HG03060 (cell line): ENCODE results near the gene RBM47.

ENCODE experiments used
- ATAC-seq: cut with Tn5 transposase; IDR thresholded peaks from one replicate; pipeline ENCODE4 v1.9.1; 2021; ENCODE audit warnings: low read depth, moderate number of reproducible peaks; ENCODE audit not compliant: unreplicated experiment

Gene RBM47

DNA sequence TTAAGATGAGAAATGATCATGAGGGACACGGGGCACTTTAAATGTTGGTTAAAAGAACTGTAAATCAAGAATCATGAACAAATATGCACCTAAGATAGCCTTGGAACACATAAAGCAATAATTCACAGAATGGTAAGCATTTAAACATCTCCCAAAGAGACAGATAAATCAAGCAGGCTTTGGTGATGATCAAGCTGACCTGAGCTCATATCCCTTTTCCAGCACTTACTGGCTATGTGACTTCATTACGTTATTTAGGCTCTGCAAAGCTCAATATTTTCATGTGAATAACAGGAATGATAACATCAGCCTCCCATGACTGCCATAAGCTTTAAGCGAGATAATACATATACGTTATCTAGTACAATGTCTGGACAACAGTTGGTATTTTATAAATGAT, 239.7 kb downstream of the RBM47 start:
- no peak for ATAC-seq

DNA sequence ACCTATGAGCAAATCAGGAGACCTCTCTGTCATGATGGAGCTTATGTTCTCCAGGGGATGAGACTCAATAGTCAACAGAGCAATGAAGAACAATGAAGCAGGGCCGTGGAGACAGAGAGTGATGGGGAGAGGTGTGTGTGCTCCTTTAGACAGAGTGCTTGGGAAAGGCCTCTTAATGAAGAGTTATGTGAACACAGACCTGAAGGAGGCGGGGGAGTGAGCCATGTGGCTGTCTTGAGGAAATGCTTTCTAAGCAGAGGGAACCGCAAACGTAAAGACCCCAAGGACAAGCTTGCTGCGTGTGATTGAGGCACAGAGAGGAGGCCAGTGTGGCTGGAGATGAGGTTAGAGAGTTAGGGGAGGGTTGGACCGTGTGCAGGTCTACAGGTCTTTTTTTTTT, 241.4 kb downstream of the RBM47 start:
- no peak for ATAC-seq

DNA sequence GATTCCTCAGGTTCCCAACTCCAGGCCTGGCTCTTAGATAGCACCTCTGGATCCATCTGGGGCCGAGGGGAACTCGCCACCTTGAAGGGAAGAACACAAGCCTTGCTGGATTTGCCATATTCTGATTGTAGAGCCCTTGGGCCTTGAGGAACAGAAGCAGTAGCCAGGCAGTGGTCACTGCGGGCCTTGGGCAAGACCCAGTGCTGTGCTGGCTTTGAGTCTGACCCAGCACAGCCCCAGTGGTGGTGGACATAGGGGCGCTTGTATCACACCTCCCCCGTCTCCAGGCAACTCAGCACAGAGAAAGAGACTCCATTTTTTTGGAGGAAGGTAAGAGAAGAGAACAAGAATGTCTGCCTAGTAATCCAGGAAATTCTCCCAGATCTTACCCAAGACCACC, 249.0 kb downstream of the RBM47 start:
- no peak for ATAC-seq

DNA sequence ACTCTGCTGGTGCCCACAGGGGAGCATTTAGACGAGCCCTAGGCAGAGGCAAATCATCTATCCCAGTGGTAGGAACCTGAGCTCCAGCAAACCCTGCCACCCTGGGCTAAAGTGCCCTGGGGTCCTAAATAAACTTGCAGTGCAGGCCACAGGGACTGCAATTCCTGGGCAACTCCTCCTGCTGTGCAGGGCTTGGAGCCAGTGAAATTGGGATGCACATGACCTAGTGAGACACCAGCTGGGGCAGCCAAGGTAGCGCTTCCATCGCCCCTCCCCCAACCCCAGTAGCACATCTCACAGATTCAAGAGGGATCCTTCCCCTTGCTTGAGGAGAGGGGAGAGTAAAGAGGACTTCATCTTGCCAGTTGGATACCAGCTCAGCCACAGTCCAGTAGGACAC, 250.4 kb downstream of the RBM47 start:
- ATAC-seq: no peak

DNA sequence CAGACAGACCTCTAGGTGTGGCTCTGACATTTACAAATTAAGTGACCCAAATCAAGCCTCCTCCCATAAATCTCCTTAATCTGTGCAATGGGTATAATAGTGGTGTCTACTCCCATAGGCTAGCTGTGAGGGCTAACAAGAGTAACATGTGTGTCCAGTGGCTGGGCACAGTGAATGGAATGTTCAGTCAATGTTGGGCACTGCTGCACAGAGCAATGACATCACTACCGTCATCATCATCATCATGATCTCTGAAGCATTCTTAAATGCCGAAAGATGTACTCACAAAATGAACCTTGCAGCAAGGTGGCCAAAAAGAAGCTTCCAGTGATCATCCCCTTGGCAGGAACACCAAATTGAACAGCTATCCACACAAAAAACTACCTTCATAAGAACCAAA, 251.0 kb downstream of the RBM47 start:
- ATAC-seq: no peak

GRCh38 chr4:40377512-40378365, 251.9 kb downstream of the RBM47 start:
- ATAC-seq: no peak

- ATAC-seq: no peak
These were observed 254.0 kb downstream of the RBM47 start for GRCh38 chr4:40375620-40376019.

- ATAC-seq: no peak
These were observed 254.6 kb downstream of the RBM47 start for GRCh38 chr4:40375095-40375494.

- no peak for ATAC-seq
These were observed 256.0 kb downstream of the RBM47 start for GRCh38 chr4:40373636-40374035.
